Activated naive CD4-positive, alpha-beta T cell treated with anti-CD3 and anti-CD28 coated beads, Interleukin-2, amount 50 U/mL, for 24 hours (primary cell): Measurements from ENCODE around the gene TALDO1.

Source experiments
- H3K27ac Mint-ChIP-seq: one replicate; pipeline ENCODE4 v1.8.0; 2021; ENCODE audit warnings: mild to moderate bottlenecking, mixed read lengths
- H3K27me3 Mint-ChIP-seq: one replicate; pipeline ENCODE4 v1.8.0; 2021; ENCODE audit warnings: mixed read lengths
- H3K36me3 Mint-ChIP-seq: one replicate; pipeline ENCODE4 v1.8.0; 2021; ENCODE audit warnings: mixed read lengths
- H3K4me1 Mint-ChIP-seq: one replicate; pipeline ENCODE4 v1.8.0; 2021; ENCODE audit warnings: mixed read lengths
- H3K4me3 Mint-ChIP-seq: one replicate; pipeline ENCODE4 v1.8.0; 2021; ENCODE audit warnings: mild to moderate bottlenecking, mixed read lengths
- H3K9me3 Mint-ChIP-seq: one replicate; pipeline ENCODE4 v1.8.0; 2021; ENCODE audit warnings: mixed read lengths

The TALDO1 gene

GRCh38 chr11:769887-770641 lies 22.8 kb downstream of the TALDO1 start:
- H3K36me3 Mint-ChIP-seq, result no peaks in the 10 kb centered on the region
- no peak overlapping the region for H3K27ac Mint-ChIP-seq
- H3K4me1 Mint-ChIP-seq, result peaks cover 4% of the 10 kb centered on the region
- no peak overlapping the region for H3K4me3 Mint-ChIP-seq
- no peaks in the 10 kb centered on the region for H3K9me3 Mint-ChIP-seq
- H3K27me3 Mint-ChIP-seq, result no peaks in the 10 kb centered on the region

GRCh38 chr11:770642-771616 lies 23.7 kb downstream of the TALDO1 start:
- Mint-ChIP-seq H3K27ac (no peak overlapping the region), H3K4me1 (peaks cover 11% of the 10 kb centered on the region), H3K36me3 (no peaks in the 10 kb centered on the region), H3K27me3 (no peaks in the 10 kb centered on the region), H3K4me3 (no peak overlapping the region), H3K9me3 (no peaks in the 10 kb centered on the region)

GRCh38 chr11:771617-772204 lies 24.4 kb downstream of the TALDO1 start:
- no peaks in the 10 kb centered on the region for H3K27me3 Mint-ChIP-seq
- H3K4me3 Mint-ChIP-seq, result no peak overlapping the region
- no peaks in the 10 kb centered on the region for H3K36me3 Mint-ChIP-seq
- H3K9me3 Mint-ChIP-seq, result no peaks in the 10 kb centered on the region
- peaks cover 17% of the 10 kb centered on the region for H3K4me1 Mint-ChIP-seq
- no peak overlapping the region for H3K27ac Mint-ChIP-seq

GRCh38 chr11:772429-773390 lies 25.4 kb downstream of the TALDO1 start:
- Mint-ChIP-seq H3K4me1 (peaks cover 17% of the 10 kb centered on the region), H3K36me3 (no peaks in the 10 kb centered on the region), H3K4me3 (no peak overlapping the region), H3K27me3 (no peaks in the 10 kb centered on the region), H3K27ac (no peak overlapping the region), H3K9me3 (no peaks in the 10 kb centered on the region)

GRCh38 chr11:773425-773824 lies 26.2 kb downstream of the TALDO1 start:
- Mint-ChIP-seq H3K27ac (no peak overlapping the region), H3K27me3 (no peaks in the 10 kb centered on the region), H3K9me3 (no peaks in the 10 kb centered on the region), H3K36me3 (no peaks in the 10 kb centered on the region), H3K4me1 (peaks cover 17% of the 10 kb centered on the region), H3K4me3 (no peak overlapping the region)

- Mint-ChIP-seq H3K27me3 (no peaks in the 10 kb centered on the region), H3K27ac (no peak overlapping the region), H3K36me3 (no peaks in the 10 kb centered on the region), H3K9me3 (no peaks in the 10 kb centered on the region), H3K4me3 (no peak overlapping the region), H3K4me1 (peaks cover 17% of the 10 kb centered on the region)
Observed at GRCh38 chr11:773830-774229, 26.6 kb downstream of the TALDO1 start.

- H3K27ac Mint-ChIP-seq, result peak overlapping the region; percentile 59
- H3K36me3 Mint-ChIP-seq, result no peaks in the 10 kb centered on the region
- peaks cover 20% of the 10 kb centered on the region for H3K4me1 Mint-ChIP-seq
- H3K27me3 Mint-ChIP-seq, result no peaks in the 10 kb centered on the region
- H3K4me3 Mint-ChIP-seq, result peak overlapping the region; percentile 81
- H3K9me3 Mint-ChIP-seq, result no peaks in the 10 kb centered on the region
Observed at GRCh38 chr11:774873-775592, 27.8 kb downstream of the TALDO1 start.

- H3K4me1 Mint-ChIP-seq, result peaks cover 25% of the 10 kb centered on the region
- peak overlapping the region; percentile 62 for H3K27ac Mint-ChIP-seq
- no peaks in the 10 kb centered on the region for H3K9me3 Mint-ChIP-seq
- H3K36me3 Mint-ChIP-seq, result no peaks in the 10 kb centered on the region
- no peaks in the 10 kb centered on the region for H3K27me3 Mint-ChIP-seq
- peak overlapping the region; percentile 86 for H3K4me3 Mint-ChIP-seq
Observed at GRCh38 chr11:776263-776560, 28.9 kb downstream of the TALDO1 start.

- Mint-ChIP-seq H3K4me3 (peak overlapping the region; percentile 86), H3K9me3 (no peaks in the 10 kb centered on the region), H3K27ac (peak overlapping the region; percentile 62), H3K27me3 (no peaks in the 10 kb centered on the region), H3K36me3 (no peaks in the 10 kb centered on the region), H3K4me1 (peaks cover 25% of the 10 kb centered on the region)
Observed at GRCh38 chr11:776561-777287, 29.5 kb downstream of the TALDO1 start.

- H3K4me1 Mint-ChIP-seq, result peaks cover 25% of the 10 kb centered on the region
- no peaks in the 10 kb centered on the region for H3K27me3 Mint-ChIP-seq
- peak within 1 kb of the TSS; percentile 62 for H3K27ac Mint-ChIP-seq
- no peaks in the 10 kb centered on the region for H3K9me3 Mint-ChIP-seq
- peak within 1 kb of the TSS; percentile 86 for H3K4me3 Mint-ChIP-seq
- H3K36me3 Mint-ChIP-seq, result no peaks in the 10 kb centered on the region
Observed at GRCh38 chr11:777288-778255, 30.3 kb downstream of the TALDO1 start, which contains the start of gene GATD1. TSS of gene GATD1 (minus strand) at chr11:777487. CDS start at chr11:777462, 25 bp downstream.

- no peaks in the 10 kb centered on the region for H3K27me3 Mint-ChIP-seq
- no peaks in the 10 kb centered on the region for H3K9me3 Mint-ChIP-seq
- no peaks in the 10 kb centered on the region for H3K36me3 Mint-ChIP-seq
- peak overlapping the region; percentile 36 for H3K4me3 Mint-ChIP-seq
- peaks cover 31% of the 10 kb centered on the region for H3K4me1 Mint-ChIP-seq
- no peak overlapping the region for H3K27ac Mint-ChIP-seq
Observed at GRCh38 chr11:778976-779954, 32.0 kb downstream of the TALDO1 start.

- Mint-ChIP-seq H3K27me3 (no peaks in the 10 kb centered on the region), H3K9me3 (no peaks in the 10 kb centered on the region), H3K27ac (no peak overlapping the region), H3K4me1 (peaks cover 28% of the 10 kb centered on the region), H3K36me3 (no peaks in the 10 kb centered on the region), H3K4me3 (no peak overlapping the region)
Observed at GRCh38 chr11:779955-780532, 32.8 kb downstream of the TALDO1 start.
